ENCODE data around the gene ZBP1.

DNA sequence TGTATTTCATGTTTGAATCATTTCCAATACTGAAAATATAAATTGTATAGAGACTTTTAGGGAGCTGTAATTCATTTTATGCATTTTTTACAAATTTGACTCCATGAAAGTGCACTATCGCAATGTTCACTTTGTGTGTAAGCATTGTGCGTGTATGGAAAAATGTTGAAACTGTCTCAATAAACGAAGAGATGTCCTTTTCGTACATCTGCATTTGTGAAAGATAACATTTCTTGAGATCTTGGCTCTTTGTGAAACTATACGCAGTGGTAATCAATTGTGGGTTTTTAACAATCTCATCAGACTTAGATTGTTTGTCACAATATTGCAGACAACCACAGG lies 18.6 kb upstream of the ZBP1 start:
- no peak for TF ChIP-seq ZFX (IDR thresholded peaks at IDR 0.05)
- TF ChIP-seq, protein P1, sequence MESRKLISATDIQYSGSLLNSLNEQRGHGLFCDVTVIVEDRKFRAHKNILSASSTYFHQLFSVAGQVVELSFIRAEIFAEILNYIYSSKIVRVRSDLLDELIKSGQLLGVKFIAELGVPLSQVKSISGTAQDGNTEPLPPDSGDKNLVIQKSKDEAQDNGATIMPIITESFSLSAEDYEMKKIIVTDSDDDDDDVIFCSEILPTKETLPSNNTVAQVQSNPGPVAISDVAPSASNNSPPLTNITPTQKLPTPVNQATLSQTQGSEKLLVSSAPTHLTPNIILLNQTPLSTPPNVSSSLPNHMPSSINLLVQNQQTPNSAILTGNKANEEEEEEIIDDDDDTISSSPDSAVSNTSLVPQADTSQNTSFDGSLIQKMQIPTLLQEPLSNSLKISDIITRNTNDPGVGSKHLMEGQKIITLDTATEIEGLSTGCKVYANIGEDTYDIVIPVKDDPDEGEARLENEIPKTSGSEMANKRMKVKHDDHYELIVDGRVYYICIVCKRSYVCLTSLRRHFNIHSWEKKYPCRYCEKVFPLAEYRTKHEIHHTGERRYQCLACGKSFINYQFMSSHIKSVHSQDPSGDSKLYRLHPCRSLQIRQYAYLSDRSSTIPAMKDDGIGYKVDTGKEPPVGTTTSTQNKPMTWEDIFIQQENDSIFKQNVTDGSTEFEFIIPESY (IDR thresholded peaks at IDR 0.05; ENCODE audit: extremely low read depth, insufficient replicate concordance, low read length) = no peak
- TF ChIP-seq, protein P2, sequence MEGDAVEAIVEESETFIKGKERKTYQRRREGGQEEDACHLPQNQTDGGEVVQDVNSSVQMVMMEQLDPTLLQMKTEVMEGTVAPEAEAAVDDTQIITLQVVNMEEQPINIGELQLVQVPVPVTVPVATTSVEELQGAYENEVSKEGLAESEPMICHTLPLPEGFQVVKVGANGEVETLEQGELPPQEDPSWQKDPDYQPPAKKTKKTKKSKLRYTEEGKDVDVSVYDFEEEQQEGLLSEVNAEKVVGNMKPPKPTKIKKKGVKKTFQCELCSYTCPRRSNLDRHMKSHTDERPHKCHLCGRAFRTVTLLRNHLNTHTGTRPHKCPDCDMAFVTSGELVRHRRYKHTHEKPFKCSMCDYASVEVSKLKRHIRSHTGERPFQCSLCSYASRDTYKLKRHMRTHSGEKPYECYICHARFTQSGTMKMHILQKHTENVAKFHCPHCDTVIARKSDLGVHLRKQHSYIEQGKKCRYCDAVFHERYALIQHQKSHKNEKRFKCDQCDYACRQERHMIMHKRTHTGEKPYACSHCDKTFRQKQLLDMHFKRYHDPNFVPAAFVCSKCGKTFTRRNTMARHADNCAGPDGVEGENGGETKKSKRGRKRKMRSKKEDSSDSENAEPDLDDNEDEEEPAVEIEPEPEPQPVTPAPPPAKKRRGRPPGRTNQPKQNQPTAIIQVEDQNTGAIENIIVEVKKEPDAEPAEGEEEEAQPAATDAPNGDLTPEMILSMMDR (IDR thresholded peaks at IDR 0.05 in 2 of 3, conservative IDR thresholded peaks at IDR 0.05 in 1 of 3; ENCODE audit: borderline replicate concordance in 1 of 3, insufficient read depth in 1 of 3, low read depth in 2 of 3, low read length in 2 of 3) = no peak
- TF ChIP-seq RAD21 (IDR thresholded peaks at IDR 0.05; ENCODE audit: low read depth) = no peak
- TF ChIP-seq SP1 (IDR thresholded peaks at IDR 0.05; ENCODE audit: low read depth) = no peak

Data from HCT116 (cell line).